HPDE6-E6E7 (cell line): ENCODE results near the gene HOTAIR.

Experiments used
- DNase-seq: peaks from one replicate; pipeline ENCODE4 v3.0.0; 2011; ENCODE audit warnings: missing footprints; ENCODE audit errors: extremely low spot score

HOTAIR gene

DNA sequence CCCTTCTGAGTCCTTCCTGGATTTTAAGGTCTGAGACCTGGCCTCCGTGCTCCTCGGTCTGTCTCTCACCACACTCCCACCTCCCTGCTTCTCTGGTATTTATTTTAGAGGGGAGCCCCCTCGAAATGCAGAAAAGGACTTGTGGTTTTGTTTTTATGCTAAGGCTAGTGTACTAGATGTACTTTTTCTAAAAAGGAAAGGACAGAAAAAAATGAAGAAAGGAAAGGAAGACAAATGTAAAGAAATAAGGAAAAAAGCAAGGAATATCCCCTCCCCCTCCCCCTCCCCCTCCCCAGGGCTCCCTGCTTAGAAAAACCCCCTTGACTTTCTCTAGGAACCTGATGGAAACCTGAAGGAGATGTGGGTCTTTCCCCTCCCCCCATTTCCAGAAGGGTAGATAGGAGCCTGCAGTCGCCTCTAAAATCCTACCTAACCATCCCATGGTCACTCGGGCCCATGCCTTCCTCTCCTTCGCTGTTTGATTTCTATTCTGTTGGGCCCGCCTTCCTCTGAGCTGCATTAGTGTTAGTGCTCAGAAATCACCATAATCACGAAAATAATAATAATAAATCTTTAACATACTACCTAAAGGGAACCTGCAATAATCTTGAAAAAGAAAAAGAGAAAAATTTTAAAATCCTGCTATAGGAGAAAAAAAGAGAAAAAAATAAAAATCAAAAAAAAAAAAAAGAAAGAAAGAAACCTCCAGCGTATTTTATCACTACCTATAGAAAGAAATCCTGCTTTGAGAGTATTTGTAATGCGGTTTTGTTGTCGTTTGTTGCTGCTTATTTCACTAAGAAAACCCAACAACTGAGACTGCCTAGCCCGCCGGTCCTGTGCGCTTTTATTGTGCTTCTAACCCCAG lies 37.1 kb upstream of the HOTAIR start:
- DNase-seq = no peak

DNA sequence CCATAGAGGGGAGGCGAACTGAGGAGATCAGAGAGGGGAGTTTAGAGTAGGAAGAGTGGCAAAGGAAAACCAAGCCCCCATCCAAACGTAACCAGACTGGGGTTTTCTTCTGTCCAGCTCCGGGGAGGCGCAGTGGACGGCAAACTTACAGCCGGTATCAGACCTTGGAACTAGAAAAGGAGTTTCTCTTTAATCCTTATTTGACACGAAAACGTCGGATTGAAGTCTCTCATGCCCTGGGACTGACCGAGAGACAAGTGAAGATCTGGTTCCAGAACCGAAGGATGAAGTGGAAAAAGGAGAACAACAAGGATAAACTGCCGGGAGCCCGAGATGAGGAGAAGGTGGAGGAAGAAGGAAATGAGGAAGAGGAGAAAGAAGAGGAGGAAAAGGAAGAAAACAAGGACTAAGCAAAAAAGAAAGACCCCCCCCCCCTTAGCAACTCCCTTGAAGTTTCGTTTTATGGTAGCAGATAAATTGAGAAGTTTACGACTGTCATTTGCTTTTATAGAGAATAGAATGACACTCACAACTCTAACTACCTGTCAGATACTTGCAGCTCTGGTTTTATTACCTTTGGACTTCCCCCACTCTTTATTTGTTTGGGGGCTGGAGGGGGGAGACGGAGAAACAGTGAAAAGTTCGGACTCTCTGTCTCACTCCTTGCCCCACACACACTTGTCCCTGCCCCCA lies 36.4 kb upstream of the HOTAIR start:
- DNase-seq = no peak

DNA sequence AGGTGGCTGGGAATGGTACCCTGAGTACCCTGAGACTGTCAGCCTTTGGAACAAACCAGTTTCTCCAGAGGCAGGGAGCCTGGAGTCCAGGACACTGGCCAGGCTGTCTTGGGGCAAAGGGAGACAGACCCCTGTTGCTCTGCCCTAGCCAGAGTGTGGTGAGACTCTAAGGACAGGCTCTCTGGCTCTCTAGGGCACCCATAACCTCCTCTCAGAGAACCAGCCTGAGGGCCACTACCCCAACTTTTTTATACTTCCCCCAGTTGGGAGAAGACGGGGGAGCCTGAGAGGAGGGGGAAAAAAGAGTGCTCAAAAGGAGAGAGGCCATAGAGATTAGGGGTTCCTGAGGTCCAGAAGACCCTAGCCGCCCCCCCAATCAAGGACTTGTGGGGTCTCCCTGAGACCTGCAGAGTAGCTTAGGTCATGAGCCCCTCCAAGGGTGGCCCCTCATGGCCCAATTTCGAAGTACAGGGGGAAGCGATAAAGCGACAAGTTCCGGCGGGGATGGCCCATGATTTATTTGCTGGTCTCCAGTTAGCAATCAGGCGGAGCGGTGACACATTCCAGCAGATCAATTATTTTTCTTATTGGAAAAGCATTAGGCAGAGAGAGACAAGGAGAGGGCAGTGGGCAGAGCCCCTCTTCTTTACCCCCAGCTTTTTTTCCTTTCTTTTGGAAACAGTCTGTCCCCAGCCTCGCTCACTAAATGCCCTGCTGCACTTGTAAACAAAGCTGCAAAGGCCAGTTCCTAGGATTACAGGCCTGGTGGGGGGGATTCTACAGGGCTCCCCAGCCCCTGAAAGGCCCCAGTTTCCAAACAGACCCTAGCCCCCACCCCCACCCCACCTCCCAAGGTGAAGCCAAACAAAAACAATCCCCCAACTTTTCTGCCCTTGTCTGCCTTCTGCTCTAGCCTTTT lies 35.6 kb upstream of the HOTAIR start:
- no peak for DNase-seq

DNA sequence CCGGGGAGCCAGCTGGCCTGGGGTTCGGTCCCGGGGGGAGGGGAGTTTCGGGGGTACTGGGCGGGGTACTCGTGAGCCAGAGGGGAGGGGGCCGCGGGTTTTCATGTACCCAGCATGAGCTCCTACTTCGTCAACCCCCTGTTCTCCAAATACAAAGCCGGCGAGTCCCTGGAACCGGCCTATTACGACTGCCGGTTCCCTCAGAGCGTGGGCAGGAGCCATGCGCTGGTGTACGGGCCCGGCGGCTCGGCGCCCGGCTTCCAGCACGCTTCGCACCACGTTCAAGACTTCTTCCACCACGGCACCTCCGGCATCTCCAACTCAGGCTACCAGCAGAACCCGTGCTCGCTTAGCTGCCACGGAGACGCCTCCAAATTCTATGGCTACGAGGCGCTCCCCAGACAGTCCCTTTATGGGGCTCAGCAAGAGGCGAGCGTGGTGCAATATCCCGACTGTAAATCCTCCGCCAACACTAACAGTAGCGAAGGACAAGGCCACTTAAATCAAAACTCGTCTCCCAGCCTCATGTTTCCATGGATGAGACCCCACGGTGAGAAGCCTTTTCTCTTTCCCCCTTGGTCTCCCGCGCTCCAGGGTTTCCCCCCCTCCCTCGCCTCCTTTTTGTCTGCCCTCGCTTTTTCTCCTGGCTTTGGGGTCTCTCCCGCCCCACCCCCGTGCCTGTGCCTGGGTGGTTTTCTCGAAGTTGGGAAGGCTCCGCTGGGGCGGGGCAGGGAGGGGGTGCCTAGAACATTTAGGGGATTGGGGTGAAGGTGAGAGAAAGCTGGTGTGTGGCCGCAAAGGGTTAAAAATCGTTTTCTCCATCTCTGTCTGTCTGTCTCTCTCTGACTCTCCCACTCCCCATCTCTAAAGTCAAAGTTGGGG lies 34.7 kb upstream of the HOTAIR start:
- DNase-seq = no peak

DNA sequence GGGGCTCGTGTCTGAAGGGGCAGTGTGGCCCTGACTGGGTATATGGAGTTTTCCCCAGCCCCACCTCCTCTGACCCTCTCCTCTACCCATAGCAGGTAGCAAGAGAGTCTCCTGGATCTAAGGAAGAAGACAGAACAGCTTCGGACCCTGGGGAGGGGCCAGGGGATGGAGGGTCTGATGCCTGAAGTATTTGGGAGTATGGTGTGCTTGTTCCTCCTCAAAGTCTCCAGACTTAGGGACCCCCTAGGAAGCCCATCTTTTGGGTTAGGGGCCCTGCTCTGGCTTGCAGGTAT lies 33.5 kb upstream of the HOTAIR start:
- DNase-seq = no peak

DNA sequence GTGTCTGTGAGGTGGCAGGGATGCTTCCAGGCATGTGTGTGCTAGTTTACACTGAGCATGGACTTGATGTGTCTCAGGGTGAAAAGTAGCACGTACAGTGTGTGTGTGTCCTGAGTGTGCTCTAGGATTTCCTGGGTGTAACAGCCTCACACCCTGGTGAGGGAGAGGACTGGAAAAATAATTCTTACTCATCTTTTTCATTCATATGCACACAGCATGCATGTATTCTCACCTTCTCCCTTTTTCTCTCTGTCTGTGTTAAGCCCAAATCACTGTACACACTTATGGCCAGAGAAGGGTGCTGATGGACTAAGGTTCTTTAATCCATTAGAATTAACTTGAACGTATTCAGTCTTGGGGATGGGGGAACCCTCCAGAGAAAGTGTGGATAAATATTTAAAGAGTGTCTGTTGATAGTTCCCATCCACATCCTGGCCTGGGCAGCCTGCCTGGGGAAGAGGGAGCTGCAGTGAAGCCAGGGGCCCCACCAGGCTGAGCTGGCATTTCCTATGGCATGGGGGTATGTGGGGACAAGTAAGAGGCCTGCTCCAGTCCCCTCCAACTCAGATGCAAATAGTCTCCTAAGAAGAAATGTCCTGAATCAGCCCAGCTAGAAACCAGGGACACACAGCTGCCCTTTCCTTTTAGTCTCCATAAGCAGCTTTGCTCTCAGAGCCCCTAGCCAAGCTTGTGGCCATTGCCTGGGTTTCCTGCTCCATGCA lies 32.9 kb upstream of the HOTAIR start:
- DNase-seq = no peak

DNA sequence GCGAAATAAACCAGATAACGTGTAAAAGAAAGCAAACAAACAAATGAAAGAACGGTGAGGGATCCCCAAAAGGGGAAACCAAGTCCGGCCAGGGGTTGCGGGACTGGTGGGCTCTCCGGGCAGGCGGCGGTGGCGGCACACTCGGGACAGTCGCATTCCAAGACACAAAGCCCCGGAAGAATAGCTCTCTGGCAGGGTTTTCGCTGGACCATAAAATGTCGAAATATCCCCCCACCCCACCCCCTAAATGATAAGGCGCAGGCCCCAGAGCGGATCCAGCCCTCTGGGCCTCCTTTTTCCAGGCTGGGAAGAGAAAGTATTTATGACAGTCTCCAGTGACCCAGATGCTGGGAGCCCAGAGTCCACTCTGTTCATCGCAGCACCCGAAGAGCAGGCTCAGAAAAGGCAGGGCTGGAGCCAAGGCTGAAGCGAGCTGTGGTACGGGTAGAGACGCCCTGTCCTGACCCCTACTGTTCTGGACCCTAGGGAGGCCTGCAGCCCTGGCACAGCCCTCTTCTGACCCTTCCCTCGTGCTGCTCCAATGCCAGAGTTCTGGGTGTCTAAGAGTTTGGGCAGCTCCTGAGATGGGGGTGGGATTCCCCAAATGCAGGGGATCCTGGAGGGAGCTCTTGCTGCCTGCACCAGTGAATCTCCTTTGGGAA lies 31.9 kb upstream of the HOTAIR start:
- DNase-seq = no peak

DNA sequence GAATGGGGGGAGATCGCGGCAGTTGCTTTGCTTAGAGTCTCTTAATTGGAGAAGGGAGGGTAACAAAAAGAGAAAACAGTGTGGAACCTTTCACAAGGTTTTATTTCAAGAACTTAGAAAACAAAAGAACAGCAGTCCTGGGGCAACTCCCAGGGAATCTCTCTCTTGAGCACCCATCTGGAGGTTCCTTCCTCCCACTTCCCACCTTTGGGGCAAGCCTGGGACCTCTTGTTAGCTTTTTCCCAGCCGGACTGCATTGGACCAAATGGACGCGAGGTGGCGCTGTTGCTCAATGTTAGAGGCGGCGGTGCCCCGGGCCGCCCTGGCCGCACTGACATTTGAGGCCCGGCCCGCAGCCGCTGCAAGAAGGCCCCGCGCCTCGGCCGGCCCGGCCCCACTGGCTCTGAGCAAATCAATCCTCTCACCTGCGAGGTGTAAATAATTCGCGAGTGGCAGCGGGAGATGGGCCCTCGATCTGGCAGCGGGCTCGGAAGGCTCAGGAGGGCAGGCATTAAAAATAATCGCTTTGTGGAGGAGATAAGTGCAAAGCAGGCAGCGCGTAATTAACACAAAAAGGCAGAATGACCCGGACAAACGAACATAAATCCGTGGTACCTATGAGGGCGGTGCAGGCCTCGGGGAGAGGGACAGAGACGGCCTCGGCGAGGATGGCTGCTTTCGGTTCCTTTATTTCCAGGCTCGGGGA lies 31.3 kb upstream of the HOTAIR start:
- DNase-seq = peak; percentile 70

DNA sequence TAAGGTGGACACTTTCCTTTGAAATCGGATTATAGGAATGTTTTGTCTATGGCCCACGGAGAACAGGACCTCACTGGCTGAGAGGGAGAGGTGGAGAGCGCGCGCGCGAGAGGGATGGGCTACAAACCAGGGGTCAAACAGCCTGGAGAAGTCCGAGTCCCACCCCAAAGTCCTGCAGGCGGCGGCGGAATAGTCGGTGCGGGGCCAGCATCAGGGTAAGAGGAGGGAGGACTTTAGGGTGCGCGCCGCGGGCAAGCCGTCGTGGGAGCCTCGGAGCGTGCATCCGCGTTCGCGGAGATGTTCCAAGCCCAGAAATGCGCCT lies 30.7 kb upstream of the HOTAIR start:
- no peak for DNase-seq

DNA sequence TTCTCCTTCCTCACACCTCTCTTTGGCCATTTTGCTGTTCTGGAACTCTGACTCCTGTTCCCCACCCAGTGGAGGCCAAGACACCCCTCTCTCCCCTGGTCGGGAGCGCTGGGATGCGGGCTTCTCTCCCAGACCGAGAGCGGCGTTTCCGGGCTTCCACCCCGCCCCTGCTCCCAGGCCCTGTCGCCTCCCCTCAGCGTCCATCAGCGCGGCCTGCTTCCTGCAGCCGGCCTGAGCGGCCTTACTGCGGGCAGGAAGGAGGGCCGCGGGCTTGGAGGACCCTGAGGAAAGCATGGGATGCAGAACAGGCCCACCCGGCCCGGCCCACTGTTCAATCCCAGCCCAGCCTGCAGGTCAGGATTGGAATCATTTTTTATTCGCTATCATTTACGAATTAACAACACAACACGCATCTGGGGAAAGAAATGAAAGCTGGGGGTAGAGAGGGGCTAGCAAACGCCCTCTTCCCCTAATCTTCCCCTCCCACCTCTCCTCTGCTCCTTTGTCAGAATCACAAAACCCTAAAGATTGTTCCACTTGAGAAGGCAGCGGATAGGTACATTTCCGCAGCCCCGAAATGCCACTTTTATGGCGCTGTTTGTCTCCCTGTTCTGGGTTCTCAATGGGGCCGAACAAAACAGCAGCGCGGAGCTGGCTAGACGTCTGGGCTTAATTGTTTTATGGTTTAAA lies 30.2 kb upstream of the HOTAIR start:
- DNase-seq = no peak

DNA sequence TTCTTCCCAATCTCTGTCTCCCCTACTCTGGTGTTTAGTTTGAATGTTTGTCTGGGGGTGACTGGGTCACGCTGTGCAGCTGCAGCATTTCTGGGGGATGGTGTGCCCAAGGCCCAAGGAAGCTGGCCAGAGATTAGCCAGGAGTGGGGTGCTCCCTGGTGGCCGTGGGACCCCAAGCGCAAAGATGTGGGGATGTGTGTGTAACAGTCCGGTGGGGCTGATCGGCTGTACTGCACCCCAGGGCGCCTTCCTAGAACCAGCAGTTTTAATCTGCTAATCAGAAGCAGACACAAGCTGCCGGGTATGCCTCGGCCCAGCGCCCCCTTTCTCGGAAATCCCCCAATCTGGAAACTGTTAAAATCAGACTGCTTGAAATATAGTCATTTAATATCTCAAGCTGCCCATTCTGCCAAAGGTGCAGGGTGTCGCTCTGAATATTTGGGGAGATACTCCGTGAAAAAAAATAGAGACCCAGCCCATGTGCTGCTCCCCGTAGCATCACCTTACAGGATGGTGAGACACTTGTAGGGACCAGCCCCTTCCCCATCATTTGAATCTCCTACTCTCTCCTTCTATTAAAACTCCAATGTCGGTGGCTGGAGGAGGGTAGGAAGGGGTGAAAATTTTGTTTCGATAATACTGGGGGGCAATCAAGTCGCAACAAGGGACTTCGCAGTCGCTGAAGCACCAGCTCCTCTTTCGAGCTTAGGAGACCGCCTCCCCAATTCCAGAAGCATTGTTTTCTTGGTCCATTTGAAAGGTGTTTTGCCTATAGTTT lies 29.5 kb upstream of the HOTAIR start:
- DNase-seq = no peak

DNA sequence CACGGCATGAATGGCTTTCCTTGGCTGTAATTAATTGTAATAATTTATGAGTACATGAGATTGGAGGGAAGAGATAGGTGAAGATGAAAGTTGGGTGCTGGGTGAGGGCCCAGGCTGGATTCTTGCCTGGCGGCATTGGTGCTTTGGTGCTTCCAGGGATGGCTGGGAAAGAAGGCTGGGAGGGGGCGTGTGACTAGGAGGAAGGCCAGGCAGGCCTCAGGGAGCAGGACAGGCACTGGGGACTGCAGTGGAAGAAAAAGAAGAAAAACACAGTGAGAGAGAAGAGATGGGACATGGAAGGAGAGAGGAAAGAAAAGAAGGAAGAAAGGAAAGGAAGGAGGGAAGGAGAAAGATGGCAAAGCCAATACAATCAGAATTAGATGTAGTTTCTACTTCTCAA lies 28.9 kb upstream of the HOTAIR start:
- DNase-seq = no peak

DNA sequence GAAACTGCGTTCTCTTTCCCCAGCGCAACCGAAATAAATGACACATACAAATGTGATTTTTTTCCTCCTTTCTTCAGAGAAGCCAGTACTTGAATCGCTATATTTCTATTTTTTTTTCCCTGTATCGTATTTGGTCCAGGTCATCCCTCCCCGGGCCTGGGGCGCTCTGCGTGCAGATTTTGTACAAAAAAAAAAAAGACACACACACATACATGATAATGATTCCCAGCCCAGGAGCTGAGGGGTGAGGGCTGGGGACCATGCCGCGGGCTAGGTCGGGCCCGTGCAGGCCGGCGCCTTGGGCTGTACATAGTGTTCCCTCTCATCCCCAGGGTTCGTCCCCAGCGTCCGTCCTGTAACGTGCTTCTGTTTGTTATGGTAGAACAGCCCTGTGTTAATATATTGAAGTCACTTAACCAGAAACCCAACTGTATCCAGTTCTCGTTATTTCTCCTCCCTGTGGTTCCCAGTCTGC lies 28.2 kb upstream of the HOTAIR start:
- DNase-seq = no peak

DNA sequence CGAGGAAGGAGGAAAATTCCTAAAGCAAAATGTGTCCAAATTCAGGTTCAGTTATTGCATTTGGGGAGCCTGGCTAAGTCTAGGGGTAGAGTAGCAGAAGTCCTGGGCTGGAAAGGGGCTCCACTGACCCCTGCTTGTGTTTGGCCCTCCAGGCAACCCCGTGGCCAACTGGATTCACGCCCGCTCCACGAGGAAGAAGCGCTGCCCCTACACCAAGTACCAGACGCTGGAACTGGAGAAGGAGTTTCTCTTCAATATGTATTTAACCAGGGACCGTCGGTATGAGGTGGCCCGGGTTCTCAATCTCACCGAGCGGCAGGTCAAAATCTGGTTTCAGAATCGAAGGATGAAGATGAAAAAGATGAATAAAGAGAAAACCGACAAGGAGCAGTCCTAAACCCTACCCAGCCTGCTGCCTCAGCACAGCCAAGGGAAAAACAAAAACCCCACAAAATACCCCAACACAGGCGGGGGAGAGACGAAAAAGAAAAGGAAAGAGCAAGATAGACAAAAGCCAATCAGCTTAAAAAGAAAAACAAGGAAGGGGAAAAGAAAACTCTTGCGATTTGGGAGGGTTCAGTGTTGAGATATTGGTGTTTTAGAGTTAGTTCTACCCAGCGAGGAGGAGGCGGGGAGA lies 27.6 kb upstream of the HOTAIR start:
- no peak for DNase-seq

DNA sequence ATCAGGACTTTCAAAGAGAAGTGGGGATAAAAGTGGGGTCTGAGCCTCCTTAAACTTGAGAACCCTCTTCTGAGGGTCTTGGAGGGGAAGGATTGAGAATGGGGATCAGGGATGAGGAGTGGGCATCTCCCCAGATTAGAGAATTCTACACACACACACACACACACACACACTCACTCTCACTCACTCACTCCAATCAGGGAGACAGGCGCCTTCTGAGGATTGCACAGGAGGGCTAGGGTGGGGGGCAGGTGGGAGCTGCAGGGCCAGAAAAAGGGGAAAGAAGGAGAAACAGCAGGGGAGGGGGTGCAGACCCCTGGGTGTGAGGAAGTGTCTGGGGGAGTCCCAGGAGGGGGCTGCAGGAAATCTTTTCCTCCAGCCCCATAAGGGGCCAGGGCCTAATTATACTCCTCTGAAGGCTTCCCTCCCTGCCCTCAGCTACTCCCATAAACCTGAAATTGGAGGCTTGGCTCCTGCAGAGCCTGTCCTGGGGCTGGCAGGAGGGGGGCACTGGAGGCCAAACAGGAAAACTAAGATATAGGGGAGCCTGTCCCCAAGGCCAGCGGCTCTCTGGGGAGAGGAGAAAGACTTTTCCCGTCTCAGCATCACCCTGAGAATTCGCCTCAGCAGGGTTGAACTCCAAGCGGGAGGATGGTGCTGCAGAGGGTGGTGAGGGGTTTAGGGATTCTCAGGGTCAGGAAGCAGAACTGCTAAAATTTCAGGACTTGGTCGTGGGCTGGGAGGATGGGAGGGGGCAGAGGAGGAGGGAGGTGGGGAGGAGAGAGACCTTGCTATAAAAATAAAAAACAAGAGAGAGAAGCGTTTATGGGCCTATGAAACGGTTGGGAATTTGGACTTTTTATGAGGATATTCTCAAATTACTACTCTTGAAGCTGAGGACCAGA lies 26.8 kb upstream of the HOTAIR start:
- DNase-seq = no peak
